GM23338 (cell line): ENCODE results near the gene CFAP97D2. TPM values are rescaled to one million over a fixed set of nuclear protein-coding genes. Genes with fewer than 3 reads are reported as not detected.

ENCODE experiments used
- ATAC-seq: fragments of 200-7000 bp; cut with Tn5 transposase; 3 replicates; pipeline ENCODE4 v1.9.1; 2020
- DNase-seq: peaks from one replicate; pipeline ENCODE4 v3.0.0-alpha.2; 2015; ENCODE audit warnings: low spot score
- H2AFZ ChIP-seq: fragments of 200-600 bp; sonication (generic); 2 replicates; pipeline ENCODE4 v1.8.0; 2016; ENCODE audit warnings: antibody characterized with exemption, mild to moderate bottlenecking, moderate library complexity
- H3F3A ChIP-seq: fragments of 200-600 bp; sonication (generic); replicated peaks from 2 replicates; pipeline ENCODE4 v1.8.0; 2017; ENCODE audit warnings: antibody characterized with exemption, mixed run types, low read depth
- H3K27ac ChIP-seq: fragments of 200-600 bp; sonication (generic); 2 replicates; pipeline ENCODE4 v1.6.1; 2016; ENCODE audit warnings: low read depth
- H3K27me3 ChIP-seq: fragments of 200-600 bp; sonication (generic); 2 replicates; pipeline ENCODE4 v1.8.0; 2016; ENCODE audit warnings: mild to moderate bottlenecking, mixed run types, moderate library complexity; ENCODE audit not compliant: insufficient read depth
- H3K36me3 ChIP-seq: fragments of 200-600 bp; sonication (generic); 2 replicates; pipeline ENCODE4 v1.8.0; 2016; ENCODE audit warnings: mild to moderate bottlenecking; ENCODE audit not compliant: insufficient read depth
- H3K4me1 ChIP-seq: fragments of 200-600 bp; sonication (generic); 2 replicates; pipeline ENCODE4 v1.8.0; 2016; ENCODE audit warnings: mild to moderate bottlenecking, moderate library complexity; ENCODE audit not compliant: insufficient read depth
- H3K4me2 ChIP-seq: fragments of 200-600 bp; sonication (generic); 2 replicates; pipeline ENCODE4 v1.7.1; 2017; ENCODE audit warnings: mixed run types
- H3K4me3 ChIP-seq: fragments of 200-600 bp; sonication (generic); 2 replicates; pipeline ENCODE4 v1.6.1; 2016; ENCODE audit warnings: mixed run types
- H3K79me2 ChIP-seq: fragments of 200-600 bp; sonication (generic); replicated peaks from 2 replicates; pipeline ENCODE4 v1.8.0; 2017; ENCODE audit warnings: mild to moderate bottlenecking; ENCODE audit not compliant: insufficient read depth
- H3K9me2 ChIP-seq: fragments of 200-600 bp; sonication (generic); 2 replicates; pipeline ENCODE4 v1.8.0; 2017; ENCODE audit not compliant: insufficient read depth
- H4K20me1 ChIP-seq: fragments of 200-600 bp; sonication (generic); replicated peaks from 2 replicates; pipeline ENCODE4 v1.8.0; 2017; ENCODE audit warnings: mild to moderate bottlenecking; ENCODE audit not compliant: insufficient read depth
- H3K27ac Mint-ChIP-seq: 2 replicates; pipeline ENCODE4 v1.8.0; 2020; ENCODE audit warnings: inconsistent platforms, mild to moderate bottlenecking, moderate library complexity, mixed read lengths
- H3K27me3 Mint-ChIP-seq: 3 replicates; pipeline ENCODE4 v1.8.0; 2022; ENCODE audit warnings: low read depth, mild to moderate bottlenecking, moderate library complexity, mixed read lengths, inconsistent platforms; ENCODE audit not compliant: insufficient read depth, poor library complexity
- H3K36me3 Mint-ChIP-seq: 3 replicates; pipeline ENCODE4 v1.8.0; 2021; ENCODE audit warnings: low read depth, mild to moderate bottlenecking, inconsistent platforms, moderate library complexity, mixed read lengths
- H3K4me1 Mint-ChIP-seq: 3 replicates; pipeline ENCODE4 v1.8.0; 2020; ENCODE audit warnings: mild to moderate bottlenecking, inconsistent platforms, mixed read lengths
- H3K4me3 Mint-ChIP-seq: 3 replicates; pipeline ENCODE4 v1.8.0; 2021; ENCODE audit warnings: moderate library complexity, mild to moderate bottlenecking, inconsistent platforms, mixed read lengths
- H3K9me3 Mint-ChIP-seq: 3 replicates; pipeline ENCODE4 v1.8.0; 2020; ENCODE audit warnings: moderate library complexity, mild to moderate bottlenecking, inconsistent platforms, mixed read lengths
- CREB1 ChIP-seq: fragments of 250-450 bp; sonication (Bioruptor Pico); IDR thresholded peaks from 2 replicates; pipeline ENCODE4 v1.5.0; 2020; ENCODE audit warnings: low read depth, mild to moderate bottlenecking, moderate library complexity
- EZH2phosphoT487 ChIP-seq: fragments of 200-600 bp; sonication (generic); IDR thresholded peaks from one replicate; pipeline ENCODE4 v1.8.1; 2018; ENCODE audit warnings: antibody characterized with exemption; ENCODE audit not compliant: unreplicated experiment
- NANOG ChIP-seq: IDR thresholded peaks from 2 replicates; pipeline ENCODE4 v1.6.1; 2016; ENCODE audit warnings: antibody characterized with exemption, borderline replicate concordance
- REST ChIP-seq: IDR thresholded peaks from one replicate; pipeline ENCODE4 v1.6.1; 2018; ENCODE audit warnings: antibody characterized with exemption; ENCODE audit not compliant: unreplicated experiment
- STAT1 ChIP-seq: IDR thresholded peaks from one replicate; pipeline ENCODE4 v1.6.1; 2016; ENCODE audit warnings: antibody characterized with exemption; ENCODE audit not compliant: unreplicated experiment
- ZNF114 ChIP-seq: fragments of 250-450 bp; sonication (Bioruptor Pico); IDR thresholded peaks from 2 replicates; pipeline ENCODE4 v1.5.0; 2020; ENCODE audit warnings: mild to moderate bottlenecking, moderate library complexity
- ZNF462 ChIP-seq: fragments of 250-450 bp; sonication (Bioruptor Pico); IDR thresholded peaks from 2 replicates; pipeline ENCODE4 v1.5.0; 2020; ENCODE audit warnings: mild to moderate bottlenecking, moderate library complexity
- polyA plus RNA-seq: library from polyadenylated mRNA; unstranded; fragments of >200 nt; fragmentation: Nextera tagmentation; extraction: Ambion mirVana; gene quantifications from 2 replicates; pipeline ENCODE4 v1.2.1, GENCODE V29; 2016
- total RNA-seq: library from RNA; depleted of rRNA; stranded (reverse); fragments of >200 nt; shearing (Covaris generic); gene quantifications from 2 replicates; pipeline ENCODE4 v1.2.3, GENCODE V29; 2014

The CFAP97D2 gene
- total and polyA plus RNA-seq, 2 experiments from 2014 or later: not detected

- no peak for TF ChIP-seq ZNF462 (CRISPR knock-in tag)
- TF ChIP-seq EZH2phosphoT487: no peak
- TF ChIP-seq STAT1: no peak
- no peak for TF ChIP-seq REST
Observed at GRCh38 chr13:114167426-114167825, 11.6 kb upstream of the CFAP97D2 start (continued).

- no peak overlapping the region for H3K4me3 Mint-ChIP-seq
- H3F3A ChIP-seq: no peaks in the 10 kb centered on the region
- H3K4me1 Mint-ChIP-seq: no peaks in the 10 kb centered on the region; the same call in 2 of the 3 replicates
- no peaks in the 10 kb centered on the region for H4K20me1 ChIP-seq
- no peak for ATAC-seq
- no peaks in the 10 kb centered on the region for H3K4me1 ChIP-seq
- H3K9me3 Mint-ChIP-seq: peaks cover 1% of the 10 kb centered on the region; the same call in 1 of the 3 replicates
- H3K9me2 ChIP-seq: 0 out of 2 replicates have a peak, but pooled peaks cover 3% of the 10 kb centered on the region
- no peak overlapping the region for H3K4me2 ChIP-seq
- no peaks in the 10 kb centered on the region for H3K79me2 ChIP-seq
- H3K27ac ChIP-seq: no peak overlapping the region
- H3K4me3 ChIP-seq: no peak overlapping the region
- H3K36me3 Mint-ChIP-seq: no peaks in the 10 kb centered on the region
- H3K27me3 ChIP-seq: no peaks in the 10 kb centered on the region
- no peak for TF ChIP-seq NANOG
- no peak for TF ChIP-seq ZNF114 (CRISPR knock-in tag)
- TF ChIP-seq CREB1: no peak
- no peak for TF ChIP-seq STAT1
- DNase-seq: no peak
- no peak overlapping the region for H3K27ac Mint-ChIP-seq
- no peaks in the 10 kb centered on the region for H3K36me3 ChIP-seq
- H2AFZ ChIP-seq: no peak overlapping the region
- peaks cover 2% of the 10 kb centered on the region for H3K27me3 Mint-ChIP-seq
Observed at GRCh38 chr13:114167885-114168284, 11.2 kb upstream of the CFAP97D2 start.
